Measurements from ENCODE around the gene FAM120B.
A peak's percentile ranks its signal among the peaks of the same experiment; 100 is the strongest.

Gene FAM120B

DNA sequence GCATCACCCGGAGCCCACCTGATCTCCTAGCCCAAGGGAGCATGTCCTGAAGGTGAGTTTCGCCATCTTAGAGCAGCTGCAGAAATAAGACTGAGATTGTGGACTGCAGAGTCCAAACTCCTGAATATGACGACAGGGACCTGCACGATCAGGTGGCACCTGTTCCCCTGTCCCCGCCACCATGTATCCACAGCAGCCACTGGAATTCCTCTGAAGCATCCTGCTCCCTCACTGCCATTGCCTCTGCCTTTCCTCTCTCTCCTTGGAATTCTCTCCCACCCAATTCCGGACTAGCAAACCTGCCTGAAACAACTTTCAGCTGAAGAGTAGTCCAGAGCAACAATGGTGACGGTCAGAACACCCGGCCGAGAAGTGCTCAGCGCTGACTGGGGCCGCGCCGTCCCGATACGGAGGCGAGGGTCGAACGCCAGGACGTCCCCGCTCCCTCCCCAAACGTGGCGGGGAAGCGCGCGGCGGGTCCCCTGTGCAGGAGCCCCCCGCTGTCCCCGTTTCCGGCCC, 694 bp upstream of the FAM120B start:
- peak overlapping the region; percentile 95 to 96 for H3K4me3 ChIP-seq (ENCODE audit: low read depth in 1 of 2, low read length in 2 of 2)
- peak overlapping the region; percentile 32 for H3K27ac ChIP-seq (ENCODE audit: low read depth, low read length)
- H3K9me3 ChIP-seq (ENCODE audit: control insufficient read depth in 1 of 2, low read length in 2 of 2): no peaks in the 10 kb centered on the region
- no peaks in the 10 kb centered on the region for H3K36me3 ChIP-seq (ENCODE audit: control insufficient read depth in 1 of 2, insufficient read depth in 2 of 2, low read length in 2 of 2)
- H3K27me3 ChIP-seq (ENCODE audit: control insufficient read depth in 1 of 2, insufficient read depth in 2 of 2, low read length in 2 of 2): no peaks in the 10 kb centered on the region
- H3K4me1 ChIP-seq (ENCODE audit: control insufficient read depth in 1 of 2, insufficient read depth in 2 of 2, low read length in 2 of 2): peaks cover 42 to 43% of the 10 kb centered on the region in 2 donors
- peak overlapping the region; percentile 58 to 93 for H3K9ac ChIP-seq (ENCODE audit: low read depth in 1 of 2, low read length in 2 of 2)

GRCh38 chr6:170307080-170307545, 555 bp downstream of the FAM120B start:
- Histone ChIP-seq H3K36me3 (ENCODE audit: control insufficient read depth in 1 of 2, insufficient read depth in 2 of 2, low read length in 2 of 2) (no peaks in the 10 kb centered on the region), H3K9ac (ENCODE audit: low read depth in 1 of 2, low read length in 2 of 2) (peak overlapping the region; percentile 93 to 97), H3K4me3 (ENCODE audit: low read depth in 1 of 2, low read length in 2 of 2) (peak overlapping the region; percentile 95 to 96), H3K27ac (ENCODE audit: low read depth, low read length) (peak overlapping the region; percentile 82), H3K27me3 (ENCODE audit: control insufficient read depth in 1 of 2, insufficient read depth in 2 of 2, low read length in 2 of 2) (no peaks in the 10 kb centered on the region), H3K9me3 (ENCODE audit: control insufficient read depth in 1 of 2, low read length in 2 of 2) (no peaks in the 10 kb centered on the region), H3K4me1 (ENCODE audit: control insufficient read depth in 1 of 2, insufficient read depth in 2 of 2, low read length in 2 of 2) (peaks cover 42 to 43% of the 10 kb centered on the region in 2 donors)

GRCh38 chr6:170308761-170309160, 2.2 kb downstream of the FAM120B start:
- H3K4me3 ChIP-seq (ENCODE audit: low read depth in 1 of 2, low read length in 2 of 2): peak overlapping the region in 1 of 2 donors; percentile 2
- H3K27ac ChIP-seq (ENCODE audit: low read depth, low read length): no peak overlapping the region
- no peak overlapping the region for H3K9ac ChIP-seq (ENCODE audit: low read depth in 1 of 2, low read length in 2 of 2)
- no peaks in the 10 kb centered on the region for H3K27me3 ChIP-seq (ENCODE audit: control insufficient read depth in 1 of 2, insufficient read depth in 2 of 2, low read length in 2 of 2)
- peaks cover 45 to 50% of the 10 kb centered on the region in 2 donors for H3K4me1 ChIP-seq (ENCODE audit: control insufficient read depth in 1 of 2, insufficient read depth in 2 of 2, low read length in 2 of 2)
- no peaks in the 10 kb centered on the region for H3K9me3 ChIP-seq (ENCODE audit: control insufficient read depth in 1 of 2, low read length in 2 of 2)
- H3K36me3 ChIP-seq (ENCODE audit: control insufficient read depth in 1 of 2, insufficient read depth in 2 of 2, low read length in 2 of 2): no peaks in the 10 kb centered on the region

- no peaks in the 10 kb centered on the region for H3K27me3 ChIP-seq (ENCODE audit: control insufficient read depth in 1 of 2, insufficient read depth in 2 of 2, low read length in 2 of 2)
- peaks cover 40 to 52% of the 10 kb centered on the region in 2 donors for H3K4me1 ChIP-seq (ENCODE audit: control insufficient read depth in 1 of 2, insufficient read depth in 2 of 2, low read length in 2 of 2)
- no peak overlapping the region for H3K9ac ChIP-seq (ENCODE audit: low read depth in 1 of 2, low read length in 2 of 2)
- no peaks in the 10 kb centered on the region for H3K9me3 ChIP-seq (ENCODE audit: control insufficient read depth in 1 of 2, low read length in 2 of 2)
- H3K4me3 ChIP-seq (ENCODE audit: low read depth in 1 of 2, low read length in 2 of 2): no peak overlapping the region
- no peaks in the 10 kb centered on the region for H3K36me3 ChIP-seq (ENCODE audit: control insufficient read depth in 1 of 2, insufficient read depth in 2 of 2, low read length in 2 of 2)
- no peak overlapping the region for H3K27ac ChIP-seq (ENCODE audit: low read depth, low read length)
Observed at GRCh38 chr6:170311696-170312095, 5.1 kb downstream of the FAM120B start.

- H3K9me3 ChIP-seq (ENCODE audit: control insufficient read depth in 1 of 2, low read length in 2 of 2): no peaks in the 10 kb centered on the region
- no peak overlapping the region for H3K27ac ChIP-seq (ENCODE audit: low read depth, low read length)
- no peak overlapping the region for H3K9ac ChIP-seq (ENCODE audit: low read depth in 1 of 2, low read length in 2 of 2)
- no peaks in the 10 kb centered on the region for H3K27me3 ChIP-seq (ENCODE audit: control insufficient read depth in 1 of 2, insufficient read depth in 2 of 2, low read length in 2 of 2)
- peaks cover 41 to 54% of the 10 kb centered on the region in 2 donors for H3K4me1 ChIP-seq (ENCODE audit: control insufficient read depth in 1 of 2, insufficient read depth in 2 of 2, low read length in 2 of 2)
- H3K4me3 ChIP-seq (ENCODE audit: low read depth in 1 of 2, low read length in 2 of 2): no peak overlapping the region
- peaks cover 2 to 3% of the 10 kb centered on the region in 2 donors for H3K36me3 ChIP-seq (ENCODE audit: control insufficient read depth in 1 of 2, insufficient read depth in 2 of 2, low read length in 2 of 2)
Observed at GRCh38 chr6:170312876-170313275, 6.3 kb downstream of the FAM120B start.

- Histone ChIP-seq H3K4me3 (ENCODE audit: low read depth in 1 of 2, low read length in 2 of 2) (no peak overlapping the region), H3K27me3 (ENCODE audit: control insufficient read depth in 1 of 2, insufficient read depth in 2 of 2, low read length in 2 of 2) (no peaks in the 10 kb centered on the region), H3K4me1 (ENCODE audit: control insufficient read depth in 1 of 2, insufficient read depth in 2 of 2, low read length in 2 of 2) (peaks cover 32 to 46% of the 10 kb centered on the region in 2 donors), H3K9ac (ENCODE audit: low read depth in 1 of 2, low read length in 2 of 2) (no peak overlapping the region), H3K27ac (ENCODE audit: low read depth, low read length) (no peak overlapping the region), H3K36me3 (ENCODE audit: control insufficient read depth in 1 of 2, insufficient read depth in 2 of 2, low read length in 2 of 2) (peaks cover 8 to 9% of the 10 kb centered on the region in 2 donors), H3K9me3 (ENCODE audit: control insufficient read depth in 1 of 2, low read length in 2 of 2) (no peaks in the 10 kb centered on the region)
Observed at GRCh38 chr6:170313716-170314295, 7.2 kb downstream of the FAM120B start.

GRCh38 chr6:170314983-170315382, 8.4 kb downstream of the FAM120B start:
- Histone ChIP-seq H3K27ac (ENCODE audit: low read depth, low read length) (no peak overlapping the region), H3K4me3 (ENCODE audit: low read depth in 1 of 2, low read length in 2 of 2) (no peak overlapping the region), H3K9me3 (ENCODE audit: control insufficient read depth in 1 of 2, low read length in 2 of 2) (no peaks in the 10 kb centered on the region), H3K4me1 (ENCODE audit: control insufficient read depth in 1 of 2, insufficient read depth in 2 of 2, low read length in 2 of 2) (peaks cover 24 to 38% of the 10 kb centered on the region in 2 donors), H3K36me3 (ENCODE audit: control insufficient read depth in 1 of 2, insufficient read depth in 2 of 2, low read length in 2 of 2) (peaks cover 8 to 9% of the 10 kb centered on the region in 2 donors), H3K27me3 (ENCODE audit: control insufficient read depth in 1 of 2, insufficient read depth in 2 of 2, low read length in 2 of 2) (no peaks in the 10 kb centered on the region), H3K9ac (ENCODE audit: low read depth in 1 of 2, low read length in 2 of 2) (no peak overlapping the region)

- Histone ChIP-seq H3K9ac (ENCODE audit: low read depth in 1 of 2, low read length in 2 of 2) (no peak overlapping the region), H3K27me3 (ENCODE audit: control insufficient read depth in 1 of 2, insufficient read depth in 2 of 2, low read length in 2 of 2) (no peaks in the 10 kb centered on the region), H3K36me3 (ENCODE audit: control insufficient read depth in 1 of 2, insufficient read depth in 2 of 2, low read length in 2 of 2) (peaks cover 8 to 11% of the 10 kb centered on the region in 2 donors), H3K27ac (ENCODE audit: low read depth, low read length) (no peak overlapping the region), H3K4me1 (ENCODE audit: control insufficient read depth in 1 of 2, insufficient read depth in 2 of 2, low read length in 2 of 2) (peaks cover 17 to 34% of the 10 kb centered on the region in 2 donors), H3K4me3 (ENCODE audit: low read depth in 1 of 2, low read length in 2 of 2) (no peak overlapping the region), H3K9me3 (ENCODE audit: control insufficient read depth in 1 of 2, low read length in 2 of 2) (no peaks in the 10 kb centered on the region)
Observed at GRCh38 chr6:170316071-170316470, 9.5 kb downstream of the FAM120B start.

- no peak overlapping the region for H3K27ac ChIP-seq (ENCODE audit: low read depth, low read length)
- H3K9ac ChIP-seq (ENCODE audit: low read depth in 1 of 2, low read length in 2 of 2): no peak overlapping the region
- H3K9me3 ChIP-seq (ENCODE audit: control insufficient read depth in 1 of 2, low read length in 2 of 2): no peaks in the 10 kb centered on the region
- H3K36me3 ChIP-seq (ENCODE audit: control insufficient read depth in 1 of 2, insufficient read depth in 2 of 2, low read length in 2 of 2): peaks cover 8 to 11% of the 10 kb centered on the region in 2 donors
- no peak overlapping the region for H3K4me3 ChIP-seq (ENCODE audit: low read depth in 1 of 2, low read length in 2 of 2)
- no peaks in the 10 kb centered on the region for H3K27me3 ChIP-seq (ENCODE audit: control insufficient read depth in 1 of 2, insufficient read depth in 2 of 2, low read length in 2 of 2)
- H3K4me1 ChIP-seq (ENCODE audit: control insufficient read depth in 1 of 2, insufficient read depth in 2 of 2, low read length in 2 of 2): peaks cover 17 to 34% of the 10 kb centered on the region in 2 donors
Observed at GRCh38 chr6:170317076-170317475, 10.5 kb downstream of the FAM120B start.

DNA sequence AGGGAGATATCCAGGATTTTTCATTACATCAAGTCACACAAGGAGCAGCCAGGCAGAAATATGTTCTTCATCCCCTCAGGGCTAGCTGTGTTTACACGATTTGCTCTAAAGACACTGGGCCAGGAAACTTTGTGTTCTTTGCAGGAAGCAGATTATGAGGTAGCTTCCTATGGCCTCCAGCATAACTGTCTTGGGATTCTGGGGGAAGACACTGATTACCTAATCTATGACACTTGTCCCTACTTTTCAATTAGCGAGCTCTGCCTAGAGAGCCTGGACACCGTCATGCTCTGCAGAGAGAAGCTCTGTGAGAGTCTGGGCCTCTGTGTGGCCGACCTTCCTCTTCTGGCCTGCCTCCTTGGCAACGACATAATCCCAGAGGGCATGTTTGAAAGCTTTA, 11.2 kb downstream of the FAM120B start:
- no peak overlapping the region for H3K27ac ChIP-seq (ENCODE audit: low read depth, low read length)
- H3K4me3 ChIP-seq (ENCODE audit: low read depth in 1 of 2, low read length in 2 of 2): no peak overlapping the region

More for the DNA sequence above, 11.2 kb downstream of the FAM120B start:
- H3K4me1 ChIP-seq (ENCODE audit: control insufficient read depth in 1 of 2, insufficient read depth in 2 of 2, low read length in 2 of 2): peaks cover 17 to 34% of the 10 kb centered on the region in 2 donors
- no peaks in the 10 kb centered on the region for H3K9me3 ChIP-seq (ENCODE audit: control insufficient read depth in 1 of 2, low read length in 2 of 2)
- no peak overlapping the region for H3K9ac ChIP-seq (ENCODE audit: low read depth in 1 of 2, low read length in 2 of 2)
- peaks cover 8 to 11% of the 10 kb centered on the region in 2 donors for H3K36me3 ChIP-seq (ENCODE audit: control insufficient read depth in 1 of 2, insufficient read depth in 2 of 2, low read length in 2 of 2)
- no peaks in the 10 kb centered on the region for H3K27me3 ChIP-seq (ENCODE audit: control insufficient read depth in 1 of 2, insufficient read depth in 2 of 2, low read length in 2 of 2)
